Measurements from ENCODE around the gene MAP2K3. TPM values are rescaled to one million over a fixed set of nuclear protein-coding genes. Genes with fewer than 3 reads are reported as not detected.

The MAP2K3 gene
- total RNA-seq, 1 experiment from 2014 or later = 14.7 TPM

GRCh38 chr17:21271454-21272183 lies 12.9 kb upstream of the MAP2K3 start:
- H3K4me3 ChIP-seq = no peak overlapping the region
- no peaks in the 10 kb centered on the region for H3K36me3 ChIP-seq
- DNase-seq (ENCODE audit: low read depth in 1 of 2, low spot score in 2 of 2) = no peak
- peaks cover 19% of the 10 kb centered on the region for H3K4me1 ChIP-seq (replicated peaks)
- no peaks in the 10 kb centered on the region for H3K9me3 ChIP-seq (replicated peaks)
- no peaks in the 10 kb centered on the region for H3K27me3 ChIP-seq (replicated peaks)
- no peak overlapping the region for H3K27ac ChIP-seq

GRCh38 chr17:21272250-21272649 lies 12.3 kb upstream of the MAP2K3 start:
- DNase-seq (ENCODE audit: low read depth in 1 of 2, low spot score in 2 of 2) = no peak
- no peaks in the 10 kb centered on the region for H3K9me3 ChIP-seq (replicated peaks)
- H3K36me3 ChIP-seq = no peaks in the 10 kb centered on the region
- no peaks in the 10 kb centered on the region for H3K27me3 ChIP-seq (replicated peaks)
- H3K4me3 ChIP-seq = no peak overlapping the region
- H3K27ac ChIP-seq = no peak overlapping the region
- peaks cover 19% of the 10 kb centered on the region for H3K4me1 ChIP-seq (replicated peaks)

DNA sequence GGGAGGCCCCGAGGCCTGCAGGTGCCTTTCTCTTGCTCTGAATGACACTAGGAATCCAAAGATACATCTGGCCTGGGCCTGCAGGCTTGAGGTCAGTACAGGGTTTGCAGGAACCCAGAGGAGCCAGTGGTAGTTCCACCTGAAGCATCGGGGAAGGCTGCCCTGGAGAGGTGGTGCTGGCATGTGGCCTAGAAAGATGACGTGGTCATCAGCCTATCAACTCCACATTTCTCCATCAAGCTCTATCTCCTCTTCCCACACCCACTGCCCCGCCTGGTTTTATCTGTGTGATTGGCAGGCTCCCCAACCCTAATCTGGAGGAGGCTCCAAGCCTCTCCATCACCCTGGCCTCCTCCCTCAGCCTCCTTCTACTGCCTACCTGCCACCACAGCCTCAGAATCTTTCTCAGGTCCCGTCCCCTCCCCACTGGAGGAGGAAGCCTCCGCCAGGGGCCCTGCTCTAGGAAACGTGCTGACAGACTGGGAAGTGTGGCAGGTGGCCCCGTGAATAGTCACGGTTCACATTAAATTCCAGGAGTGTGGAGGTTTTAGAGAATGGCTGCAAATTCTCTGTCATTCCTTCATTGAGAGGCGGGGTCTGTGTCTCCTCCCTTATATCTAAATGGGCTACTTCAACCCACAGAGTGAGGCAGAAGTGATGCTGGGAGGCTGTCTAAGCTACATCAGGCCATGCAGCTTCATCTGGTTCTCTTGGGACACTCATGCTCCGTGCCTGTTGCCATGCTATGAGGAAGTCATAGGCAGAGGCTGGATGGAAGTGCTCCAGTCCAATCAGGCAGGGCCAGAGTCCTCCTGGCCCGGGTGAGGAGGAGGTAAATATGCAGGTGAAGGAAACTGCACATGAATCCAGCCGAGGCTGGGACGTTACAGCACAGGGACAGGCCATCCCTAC lies 11.4 kb upstream of the MAP2K3 start:
- Histone ChIP-seq H3K36me3 (no peaks in the 10 kb centered on the region), H3K4me1 (replicated peaks) (peaks cover 19% of the 10 kb centered on the region), H3K27ac (no peak overlapping the region), H3K9me3 (replicated peaks) (no peaks in the 10 kb centered on the region), H3K27me3 (replicated peaks) (no peaks in the 10 kb centered on the region), H3K4me3 (no peak overlapping the region)
- no peak for DNase-seq (ENCODE audit: low read depth in 1 of 2, low spot score in 2 of 2)

DNA sequence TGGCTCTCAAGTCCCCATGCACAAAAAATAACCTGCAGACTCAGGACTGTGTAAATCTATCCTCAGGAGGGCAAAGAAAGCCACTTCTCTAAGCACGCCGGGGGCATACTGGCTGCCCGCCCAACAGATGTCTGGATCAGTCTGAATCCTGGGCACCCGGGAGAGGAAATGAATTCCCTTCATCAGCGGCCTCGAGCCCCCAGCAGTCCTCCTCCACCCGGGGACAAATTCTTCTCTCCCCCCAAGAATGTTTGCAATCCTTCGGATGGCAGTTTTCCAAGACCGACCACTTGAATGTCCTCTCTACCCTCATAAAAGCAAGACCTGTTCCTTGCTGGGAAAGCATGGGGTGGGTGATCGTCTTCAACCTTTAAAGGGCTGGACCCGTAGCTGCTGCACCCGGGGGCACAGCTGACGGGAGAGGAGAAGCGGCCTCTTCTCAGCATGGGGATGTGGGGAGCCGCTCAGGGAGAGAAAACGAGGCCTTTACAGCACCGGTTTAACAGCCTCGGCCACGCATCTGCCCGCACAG lies 9.4 kb upstream of the MAP2K3 start:
- DNase-seq (ENCODE audit: low read depth in 1 of 2, low spot score in 2 of 2) = peak in 1 of 2 experiments; percentile 56
- Histone ChIP-seq H3K36me3 (no peaks in the 10 kb centered on the region), H3K9me3 (replicated peaks) (no peaks in the 10 kb centered on the region), H3K4me1 (replicated peaks) (peaks cover 20% of the 10 kb centered on the region), H3K4me3 (peak overlapping the region; percentile 44), H3K27me3 (replicated peaks) (no peaks in the 10 kb centered on the region), H3K27ac (no peak overlapping the region)

- H3K27me3 ChIP-seq (replicated peaks) = no peaks in the 10 kb centered on the region
- peak; percentile 78 to 90 for DNase-seq (ENCODE audit: low read depth in 1 of 2, low spot score in 2 of 2)
- H3K9me3 ChIP-seq (replicated peaks) = no peaks in the 10 kb centered on the region
- no peaks in the 10 kb centered on the region for H3K36me3 ChIP-seq
- H3K4me1 ChIP-seq (replicated peaks) = peaks cover 22% of the 10 kb centered on the region
- no peak overlapping the region for H3K27ac ChIP-seq
- peak overlapping the region; percentile 44 for H3K4me3 ChIP-seq
Observed at GRCh38 chr17:21275579-21276263, 8.8 kb upstream of the MAP2K3 start.

DNA sequence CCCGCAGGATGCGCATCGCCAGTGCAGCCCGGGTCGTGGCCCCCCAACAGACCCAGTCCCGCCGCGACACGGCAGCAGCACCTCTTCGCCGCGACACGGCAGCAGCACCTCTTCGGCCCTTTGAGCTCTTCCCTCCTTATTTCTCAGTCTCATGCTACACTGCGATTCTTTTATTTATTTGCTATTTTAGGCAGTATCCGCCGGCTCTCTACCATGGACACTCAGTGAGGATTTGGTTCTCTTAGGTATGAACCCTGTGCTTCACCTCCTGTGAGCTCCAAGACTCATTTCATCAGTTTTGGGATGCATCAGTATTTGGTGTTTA lies 8.3 kb upstream of the MAP2K3 start:
- Histone ChIP-seq H3K9me3 (replicated peaks) (no peaks in the 10 kb centered on the region), H3K4me1 (replicated peaks) (peaks cover 22% of the 10 kb centered on the region), H3K27me3 (replicated peaks) (no peaks in the 10 kb centered on the region), H3K4me3 (no peak overlapping the region), H3K27ac (no peak overlapping the region), H3K36me3 (no peaks in the 10 kb centered on the region)
- DNase-seq (ENCODE audit: low read depth in 1 of 2, low spot score in 2 of 2) = no peak

DNA sequence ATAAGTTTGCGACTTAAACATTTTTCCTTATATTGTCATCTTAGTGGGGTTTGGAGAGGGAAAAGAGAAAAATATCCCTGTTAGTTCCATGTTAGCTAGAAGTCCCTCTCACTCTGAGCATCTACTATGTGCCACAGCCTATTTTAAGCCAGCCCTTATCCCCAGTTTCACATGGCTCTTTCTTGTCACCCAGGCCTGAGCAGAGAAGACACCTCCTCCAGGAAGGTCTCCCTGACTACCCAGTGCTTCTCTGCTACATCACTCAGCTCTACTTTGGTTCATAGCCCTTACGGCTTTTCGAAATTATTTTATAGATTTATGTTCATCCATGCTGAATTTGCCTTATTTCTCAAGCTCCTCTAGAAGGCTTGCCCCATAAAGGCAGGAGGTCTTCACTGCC lies 7.2 kb upstream of the MAP2K3 start:
- H3K27ac ChIP-seq = no peak overlapping the region
- H3K36me3 ChIP-seq = no peaks in the 10 kb centered on the region
- no peak overlapping the region for H3K4me3 ChIP-seq
- no peaks in the 10 kb centered on the region for H3K9me3 ChIP-seq (replicated peaks)
- peaks cover 32% of the 10 kb centered on the region for H3K4me1 ChIP-seq (replicated peaks)
- DNase-seq (ENCODE audit: low read depth in 1 of 2, low spot score in 2 of 2) = no peak
- H3K27me3 ChIP-seq (replicated peaks) = no peaks in the 10 kb centered on the region

DNA sequence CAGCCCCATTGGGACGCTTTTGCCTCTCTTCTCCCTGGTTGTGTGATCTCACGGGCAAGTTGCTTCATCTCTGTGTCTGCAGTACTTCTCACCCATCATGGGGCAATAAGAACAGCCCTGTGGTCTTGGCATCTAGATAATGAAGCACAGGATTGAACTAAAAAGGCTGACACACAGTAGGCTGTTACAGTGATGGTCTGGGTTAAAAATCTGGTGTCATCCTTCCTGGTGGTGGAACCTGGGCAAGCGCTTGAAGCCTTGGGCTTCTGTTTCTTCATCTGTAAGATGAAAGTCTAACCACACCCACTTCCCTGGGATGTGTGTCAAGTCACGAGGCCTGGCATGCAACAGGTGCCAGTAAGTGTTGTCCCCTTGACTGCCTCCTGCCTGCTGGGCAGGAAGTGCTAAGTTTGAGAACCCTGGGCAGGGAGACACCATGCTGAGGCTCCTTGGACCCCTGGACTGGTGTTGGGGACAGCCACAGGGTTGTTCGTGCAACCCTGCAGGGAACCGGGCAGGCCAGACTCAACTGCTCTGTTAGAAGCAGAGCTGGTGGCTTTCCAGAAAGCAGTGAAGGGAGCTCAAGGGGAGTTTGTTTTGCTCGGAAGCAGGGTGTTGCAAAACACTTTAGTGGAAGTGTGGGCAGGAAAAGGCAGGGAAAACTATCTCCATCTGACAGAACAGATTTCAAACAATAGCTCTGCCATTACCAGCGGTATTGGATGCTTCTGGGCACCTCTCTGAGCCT lies 5.9 kb upstream of the MAP2K3 start:
- DNase-seq (ENCODE audit: low read depth in 1 of 2, low spot score in 2 of 2) = no peak
- no peaks in the 10 kb centered on the region for H3K27me3 ChIP-seq (replicated peaks)
- H3K9me3 ChIP-seq (replicated peaks) = no peaks in the 10 kb centered on the region
- H3K4me1 ChIP-seq (replicated peaks) = peaks cover 44% of the 10 kb centered on the region
- H3K4me3 ChIP-seq = no peak overlapping the region
- H3K36me3 ChIP-seq = no peaks in the 10 kb centered on the region
- no peak overlapping the region for H3K27ac ChIP-seq

- no peak for DNase-seq (ENCODE audit: low read depth in 1 of 2, low spot score in 2 of 2)
- no peak overlapping the region for H3K27ac ChIP-seq
- H3K4me3 ChIP-seq = no peak overlapping the region
- no peaks in the 10 kb centered on the region for H3K9me3 ChIP-seq (replicated peaks)
- H3K4me1 ChIP-seq (replicated peaks) = peaks cover 50% of the 10 kb centered on the region
- H3K27me3 ChIP-seq (replicated peaks) = no peaks in the 10 kb centered on the region
- no peaks in the 10 kb centered on the region for H3K36me3 ChIP-seq
Observed at GRCh38 chr17:21279198-21279535, 5.3 kb upstream of the MAP2K3 start.

GRCh38 chr17:21279582-21279981 lies 4.9 kb upstream of the MAP2K3 start:
- Histone ChIP-seq H3K4me1 (replicated peaks) (peaks cover 51% of the 10 kb centered on the region), H3K4me3 (no peak overlapping the region), H3K27me3 (replicated peaks) (no peaks in the 10 kb centered on the region), H3K9me3 (replicated peaks) (no peaks in the 10 kb centered on the region), H3K27ac (no peak overlapping the region), H3K36me3 (peaks cover under 1% of the 10 kb centered on the region; the same call in 1 of the 2 replicates)
- DNase-seq (ENCODE audit: low read depth in 1 of 2, low spot score in 2 of 2) = no peak

- Histone ChIP-seq H3K9me3 (replicated peaks) (no peaks in the 10 kb centered on the region), H3K4me3 (no peak overlapping the region), H3K27ac (no peak overlapping the region), H3K36me3 (peaks cover 4% of the 10 kb centered on the region), H3K4me1 (replicated peaks) (peaks cover 46% of the 10 kb centered on the region), H3K27me3 (replicated peaks) (no peaks in the 10 kb centered on the region)
- DNase-seq (ENCODE audit: low read depth in 1 of 2, low spot score in 2 of 2) = peak; percentile 50 to 82
Observed at GRCh38 chr17:21280081-21280518, 4.4 kb upstream of the MAP2K3 start.

DNA sequence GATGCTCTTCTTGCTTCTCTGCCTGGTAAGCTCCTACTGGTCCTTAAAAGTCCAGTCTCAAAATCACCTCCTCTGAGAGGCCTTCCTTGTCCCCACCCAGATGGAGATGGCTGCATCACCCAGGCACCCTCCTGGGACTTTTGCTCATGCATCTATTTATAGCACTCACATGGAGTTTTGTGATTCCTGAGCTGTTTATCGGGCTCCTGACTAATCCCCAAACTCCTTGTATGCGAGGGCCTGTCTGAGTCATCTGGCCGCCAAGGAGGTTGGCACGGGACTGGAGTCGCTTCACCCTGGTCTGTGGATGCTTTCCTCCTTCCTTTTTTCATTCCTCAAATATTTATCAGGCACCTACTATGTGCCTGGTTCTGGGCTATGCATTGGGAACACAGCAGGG lies 2.3 kb upstream of the MAP2K3 start:
- Histone ChIP-seq H3K4me3 (no peak overlapping the region), H3K9me3 (replicated peaks) (no peaks in the 10 kb centered on the region), H3K27ac (peak overlapping the region; percentile 46), H3K4me1 (replicated peaks) (peaks cover 44% of the 10 kb centered on the region), H3K27me3 (replicated peaks) (no peaks in the 10 kb centered on the region), H3K36me3 (peaks cover 10% of the 10 kb centered on the region)
- peak; percentile 87 to 93 for DNase-seq (ENCODE audit: low read depth in 1 of 2, low spot score in 2 of 2)

- Histone ChIP-seq H3K4me1 (replicated peaks) (peaks cover 50% of the 10 kb centered on the region), H3K4me3 (no peak overlapping the region), H3K27me3 (replicated peaks) (no peaks in the 10 kb centered on the region), H3K9me3 (replicated peaks) (no peaks in the 10 kb centered on the region), H3K36me3 (peaks cover 15% of the 10 kb centered on the region), H3K27ac (peak overlapping the region; percentile 46)
- no peak for DNase-seq (ENCODE audit: low read depth in 1 of 2, low spot score in 2 of 2)
Observed at GRCh38 chr17:21282850-21283249, 1.7 kb upstream of the MAP2K3 start.

Measured in SJSA1 (cell line).